ENCODE data around the gene CTSW. TPM values are rescaled to one million over a fixed set of nuclear protein-coding genes. Genes with fewer than 3 reads are reported as not detected.

CTSW gene
- polyA plus RNA-seq, 1 of the 3 experiments (the other 2 are of a cell fraction) = 0.49 TPM

GRCh38 chr11:65853246-65853979 is 26.2 kb upstream of the CTSW start:
- no peak overlapping the region; the same call in 1 of the 2 replicates for H3K4me2 ChIP-seq
- H4K20me1 ChIP-seq (ENCODE audit: insufficient read depth) = peaks cover 56% of the 10 kb centered on the region
- DNase-seq = peak; percentile 45
- H3K4me1 ChIP-seq (ENCODE audit: control insufficient read depth in 1 of 2, insufficient read depth in 2 of 2, low read depth in 1 of 2, low read length in 1 of 2) = peaks cover 0 to 20% of the 10 kb centered on the region in 2 experiments; a peak in 2 of 4 replicates
- H3K27me3 ChIP-seq (ENCODE audit: insufficient read depth) = no peaks in the 10 kb centered on the region
- TF ChIP-seq MEF2A (IDR thresholded peaks at IDR 0.05; ENCODE audit: borderline replicate concordance, low read depth) = no peak
- peak; percentile 9; the same call in 1 of the 2 replicates for TF ChIP-seq CTCF (IDR thresholded peaks at IDR 0.05)
- no peaks in the 10 kb centered on the region for H3K9me2 ChIP-seq
- WGBS (ENCODE audit: low lambda C conversion rate) = 97% methylated on average over 6 of the region's 6 CpGs
- ChIA-PET POLR2A (interaction anchor here (0.7 to 2.1 kb wide), 8 partner anchors 10 to 163 kb away, joined by 3 to 14 read pairs (median 3); partner anchors contain the start of genes CCDC85B and SNX32), CTCF (interaction anchor here (0.7 to 5.3 kb wide), 8 partner anchors 7 to 142 kb away, joined by 3 to 30 read pairs (median 6); partner anchors contain the start of genes FIBP, KAT5 and MUS81)
- H3K9me3 ChIP-seq = no peaks in the 10 kb centered on the region
- H3K36me3 ChIP-seq (replicated peaks in 1 of 2; ENCODE audit: control insufficient read depth in 1 of 2, insufficient read depth in 2 of 2, low read length in 1 of 2) = peaks cover 44 to 55% of the 10 kb centered on the region in 2 experiments
- H3K9ac ChIP-seq = no peak overlapping the region
- H3F3A ChIP-seq (replicated peaks; ENCODE audit: insufficient read depth) = peaks cover 67% of the 10 kb centered on the region
- H3K79me2 ChIP-seq (ENCODE audit: insufficient read depth) = peaks cover 45% of the 10 kb centered on the region
- H3K4me3 ChIP-seq (ENCODE audit: low read depth in 2 of 2, low read length in 1 of 2) = no peak overlapping the region
- no peak overlapping the region for H2AFZ ChIP-seq (ENCODE audit: low read depth)
- no peak overlapping the region; a peak in 1 of 4 replicates for H3K27ac ChIP-seq (ENCODE audit: low read depth in 2 of 2, low read length in 1 of 2)

- ChIA-PET CTCF (interaction anchor here (0.6 to 3.0 kb wide), 4 partner anchors 30 to 685 kb away, joined by 3 to 12 read pairs (median 5); partner anchors contain the start of genes FIBP and KAT5), POLR2A (interaction anchor here (1.0 kb wide), 1 partner anchor 11 kb away, joined by 3 read pairs; no protein-coding TSS in a partner anchor)
- Histone ChIP-seq H3K9ac (no peak overlapping the region), H3K4me1 (ENCODE audit: control insufficient read depth in 1 of 2, insufficient read depth in 2 of 2, low read depth in 1 of 2, low read length in 1 of 2) (peaks cover 0 to 20% of the 10 kb centered on the region in 2 experiments; a peak in 2 of 4 replicates), H3K36me3 (replicated peaks in 1 of 2; ENCODE audit: control insufficient read depth in 1 of 2, insufficient read depth in 2 of 2, low read length in 1 of 2) (peaks cover 44 to 55% of the 10 kb centered on the region in 2 experiments), H3F3A (replicated peaks; ENCODE audit: insufficient read depth) (peaks cover 72% of the 10 kb centered on the region), H3K27me3 (ENCODE audit: insufficient read depth) (no peaks in the 10 kb centered on the region), H3K4me2 (no peak overlapping the region; the same call in 1 of the 2 replicates), H3K4me3 (ENCODE audit: low read depth in 2 of 2, low read length in 1 of 2) (no peak overlapping the region), H3K9me2 (no peaks in the 10 kb centered on the region), H4K20me1 (ENCODE audit: insufficient read depth) (peaks cover 56% of the 10 kb centered on the region), H3K9me3 (no peaks in the 10 kb centered on the region), H2AFZ (ENCODE audit: low read depth) (no peak overlapping the region), H3K27ac (ENCODE audit: low read depth in 2 of 2, low read length in 1 of 2) (no peak overlapping the region), H3K79me2 (ENCODE audit: insufficient read depth) (peaks cover 45% of the 10 kb centered on the region)
- WGBS (ENCODE audit: low lambda C conversion rate) = 95% methylated on average over 4 of the region's 4 CpGs
- TF ChIP-seq YY1 (IDR thresholded peaks at IDR 0.05; ENCODE audit: low read depth) = no peak
- TF ChIP-seq RCOR1 (IDR thresholded peaks at IDR 0.05; ENCODE audit: low read length) = no peak
- no peak for TF ChIP-seq FOXJ3 (CRISPR knock-in tag; IDR thresholded peaks at IDR 0.05)
- no peak for TF ChIP-seq RXRA (IDR thresholded peaks at IDR 0.05; ENCODE audit: borderline replicate concordance, low read depth)
- no peak for TF ChIP-seq FOSL2 (IDR thresholded peaks at IDR 0.05; ENCODE audit: borderline replicate concordance, low read depth)
- no peak for TF ChIP-seq CHD2 (IDR thresholded peaks at IDR 0.05; ENCODE audit: low read length, partially characterized antibody)
- TF ChIP-seq MEF2A (IDR thresholded peaks at IDR 0.05; ENCODE audit: borderline replicate concordance, low read depth) = no peak
- no peak for TF ChIP-seq TEAD4 (IDR thresholded peaks at IDR 0.05; ENCODE audit: borderline replicate concordance, insufficient read depth)
- TF ChIP-seq MAX (IDR thresholded peaks at IDR 0.05; ENCODE audit: low read depth) = no peak
- TF ChIP-seq CTCF (IDR thresholded peaks at IDR 0.05) = no peak
- TF ChIP-seq POLR2AphosphoS5 (IDR thresholded peaks at IDR 0.05; ENCODE audit: low read depth, low read length) = no peak
- TF ChIP-seq ELF1 (IDR thresholded peaks at IDR 0.05) = no peak
- no peak for TF ChIP-seq GATA2 (CRISPR knock-in tag; IDR thresholded peaks at IDR 0.05)
- TF ChIP-seq SIN3A (IDR thresholded peaks at IDR 0.05; ENCODE audit: borderline replicate concordance, low read depth, low read length) = no peak
- no peak for TF ChIP-seq EZH2phosphoT487 (IDR thresholded peaks at IDR 0.05; ENCODE audit: borderline replicate concordance, low read depth)
- DNase-seq = peak; percentile 10
These were observed 25.5 kb upstream of the CTSW start for GRCh38 chr11:65854161-65854592.

Data from SK-N-SH (cell line).